HK-2 (cell line): Measurements from ENCODE around the gene ZFP69B.

Experiments
- DNase-seq: peaks from one replicate; pipeline ENCODE4 v3.0.0-alpha.2; 2018; ENCODE audit not compliant: unreplicated experiment

ZFP69B gene

DNA sequence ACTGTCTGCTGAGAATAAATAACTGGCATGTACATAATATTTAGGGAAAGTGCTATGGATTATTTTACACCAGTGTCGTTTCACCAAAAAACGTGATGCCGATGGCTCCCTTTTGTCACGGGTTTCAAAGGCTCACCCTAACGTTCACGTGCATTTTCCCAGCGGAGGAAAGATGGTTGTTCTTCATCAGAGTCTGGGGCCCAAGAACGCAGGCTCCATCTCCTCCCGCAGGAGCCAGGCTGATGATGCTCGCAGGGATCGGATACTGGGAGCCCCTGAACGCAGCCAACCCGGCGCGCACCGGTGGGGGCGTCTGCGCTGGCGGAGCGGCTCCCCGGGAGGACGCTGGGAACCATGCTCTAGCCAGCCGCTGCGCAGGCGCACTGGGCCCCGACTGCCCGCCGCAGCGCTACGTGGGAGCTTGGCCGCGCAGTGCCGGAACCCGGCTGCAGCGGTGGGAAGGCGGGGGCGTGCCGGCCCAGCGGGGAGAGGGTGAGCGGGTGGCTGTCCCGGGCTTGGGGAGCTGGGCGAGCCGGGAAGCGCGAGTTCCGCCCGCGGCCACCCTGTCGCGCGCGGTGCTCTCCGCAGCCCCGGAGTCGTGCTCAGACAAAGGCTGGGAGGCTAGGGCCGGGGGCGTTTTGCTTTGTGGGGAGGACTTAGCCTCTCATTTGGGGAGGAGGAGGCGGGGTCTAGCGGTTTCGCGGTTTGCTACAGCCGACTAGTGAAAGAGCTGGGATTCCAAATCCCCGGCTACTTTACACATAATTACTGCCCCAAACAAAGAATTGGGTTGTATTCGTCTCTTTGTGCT, at the start of gene ZFP69B:
TSS of gene ZFP69B (plus strand) at position 793 of the 811 bp plus-strand sequence. CDS start 486 bp downstream, outside the sequence.
- peak; percentile 95 for DNase-seq

DNA sequence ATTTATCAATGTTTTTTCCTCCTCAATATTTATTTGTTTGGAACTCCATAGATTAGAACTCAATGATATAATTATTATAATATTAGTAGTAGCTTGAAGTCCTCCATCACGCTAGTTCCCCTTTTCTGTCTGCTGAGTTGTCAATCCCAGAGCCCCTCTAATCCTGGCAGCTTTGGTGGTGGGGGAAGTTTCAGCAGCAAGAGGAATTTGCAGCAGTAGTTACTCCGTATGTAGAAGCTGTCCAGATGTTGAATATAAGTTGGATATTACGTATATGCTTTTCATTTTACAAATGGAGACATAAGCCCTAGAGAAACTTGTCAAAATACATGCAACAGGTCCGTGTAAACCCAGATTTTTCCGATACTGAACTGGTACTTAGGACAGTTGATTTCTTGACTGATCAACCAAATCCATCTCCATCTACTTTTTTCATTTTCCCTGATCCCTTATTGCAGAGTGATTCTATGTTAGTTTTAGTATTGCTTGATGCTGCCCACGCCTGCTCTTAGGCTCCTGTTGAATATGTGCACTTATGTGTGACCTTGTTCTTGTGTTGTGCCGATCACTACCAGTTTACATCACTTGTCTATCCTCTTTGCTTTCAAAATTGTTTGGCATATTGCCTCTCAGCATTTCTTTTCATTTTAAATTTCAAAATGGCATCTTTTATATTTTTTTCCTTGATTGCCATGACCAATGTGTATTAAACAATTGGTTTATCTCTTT, 48.6 kb upstream of the ZFP69B start:
- no peak for DNase-seq

GRCh38 chr1:40404670-40405462, 45.4 kb upstream of the ZFP69B start:
- no peak for DNase-seq

- DNase-seq: no peak
Measured at GRCh38 chr1:40405812-40406211, 44.5 kb upstream of the ZFP69B start.

DNA sequence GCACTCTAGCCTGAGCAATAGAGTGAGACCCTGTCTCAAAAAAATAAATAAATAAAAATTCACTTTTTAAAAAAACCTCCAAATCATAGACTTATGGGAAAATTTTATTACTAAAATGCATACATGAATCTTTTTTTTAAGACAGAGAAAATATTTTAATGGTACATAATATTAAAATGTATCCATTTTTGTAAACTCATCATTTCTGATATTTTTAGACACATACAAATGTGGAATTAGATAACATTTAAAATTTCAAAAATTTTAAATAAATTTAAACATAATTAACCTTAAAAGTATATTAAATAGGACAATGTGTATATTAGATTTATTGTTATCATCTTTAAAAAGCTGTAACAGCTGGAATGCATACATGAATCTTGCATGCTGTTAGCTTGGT, 42.8 kb upstream of the ZFP69B start:
- no peak for DNase-seq

DNA sequence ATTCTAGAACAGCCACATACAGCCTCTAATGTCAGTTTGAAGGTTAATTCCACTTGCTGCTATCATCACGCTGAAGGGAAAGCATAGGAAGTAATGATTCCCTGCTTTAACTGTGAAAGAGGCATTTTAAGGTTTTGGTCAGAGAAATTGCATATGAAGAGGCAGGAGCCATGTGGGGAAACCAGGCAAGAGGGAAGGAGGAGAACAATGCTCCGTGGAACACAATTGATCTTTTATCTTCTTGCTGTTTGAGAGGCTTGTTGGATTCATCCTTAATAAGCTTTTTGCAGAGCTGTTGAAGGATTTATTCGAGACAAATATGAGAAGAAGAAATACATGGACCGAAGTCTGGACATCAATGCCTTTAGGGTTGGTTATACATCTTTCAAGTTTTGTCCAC, 40.8 kb upstream of the ZFP69B start:
- DNase-seq: no peak

- no peak for DNase-seq
Measured at GRCh38 chr1:40411294-40411693, 39.0 kb upstream of the ZFP69B start.

GRCh38 chr1:40411843-40412242, 38.4 kb upstream of the ZFP69B start:
- DNase-seq: no peak

- DNase-seq: no peak
Measured at GRCh38 chr1:40413527-40414252, 36.6 kb upstream of the ZFP69B start.

DNA sequence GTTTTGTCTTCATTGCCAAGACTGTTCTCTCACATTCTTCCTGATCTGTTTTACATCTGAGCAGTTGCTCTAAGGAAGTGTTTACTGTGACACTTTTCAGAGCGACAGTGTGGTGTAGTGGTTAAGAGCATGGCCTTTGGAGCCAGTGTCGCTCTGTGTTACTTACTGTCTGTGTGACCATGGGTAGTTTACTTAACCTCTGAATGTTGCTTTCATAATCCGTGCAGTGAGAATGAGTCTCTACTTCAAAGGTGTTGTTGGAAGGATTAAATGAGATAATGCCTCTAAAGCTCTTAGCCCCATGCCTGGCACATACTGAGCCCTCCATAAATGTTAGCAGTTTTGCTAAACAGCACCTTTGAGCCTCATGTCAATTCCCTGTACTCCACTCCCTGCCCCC, 35.9 kb upstream of the ZFP69B start:
- no peak for DNase-seq

DNA sequence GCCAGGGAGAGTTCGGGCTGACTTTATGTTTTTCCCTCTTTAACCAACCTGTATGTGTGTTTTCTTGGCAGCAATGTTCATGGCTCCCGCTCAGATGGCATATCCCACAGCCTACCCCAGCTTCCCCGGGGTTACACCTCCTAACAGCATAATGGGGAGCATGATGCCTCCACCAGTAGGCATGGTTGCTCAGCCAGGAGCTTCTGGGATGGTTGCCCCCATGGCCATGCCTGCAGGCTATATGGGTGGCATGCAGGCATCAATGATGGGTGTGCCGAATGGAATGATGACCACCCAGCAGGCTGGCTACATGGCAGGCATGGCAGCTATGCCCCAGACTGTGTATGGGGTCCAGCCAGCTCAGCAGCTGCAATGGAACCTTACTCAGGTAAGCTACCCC, 33.6 kb upstream of the ZFP69B start:
- DNase-seq: no peak

- no peak for DNase-seq
Measured at GRCh38 chr1:40421431-40422384, 28.6 kb upstream of the ZFP69B start.

- no peak for DNase-seq
Measured at GRCh38 chr1:40422630-40423263, 27.5 kb upstream of the ZFP69B start.

GRCh38 chr1:40423264-40423642, 27.0 kb upstream of the ZFP69B start:
- DNase-seq: no peak

DNA sequence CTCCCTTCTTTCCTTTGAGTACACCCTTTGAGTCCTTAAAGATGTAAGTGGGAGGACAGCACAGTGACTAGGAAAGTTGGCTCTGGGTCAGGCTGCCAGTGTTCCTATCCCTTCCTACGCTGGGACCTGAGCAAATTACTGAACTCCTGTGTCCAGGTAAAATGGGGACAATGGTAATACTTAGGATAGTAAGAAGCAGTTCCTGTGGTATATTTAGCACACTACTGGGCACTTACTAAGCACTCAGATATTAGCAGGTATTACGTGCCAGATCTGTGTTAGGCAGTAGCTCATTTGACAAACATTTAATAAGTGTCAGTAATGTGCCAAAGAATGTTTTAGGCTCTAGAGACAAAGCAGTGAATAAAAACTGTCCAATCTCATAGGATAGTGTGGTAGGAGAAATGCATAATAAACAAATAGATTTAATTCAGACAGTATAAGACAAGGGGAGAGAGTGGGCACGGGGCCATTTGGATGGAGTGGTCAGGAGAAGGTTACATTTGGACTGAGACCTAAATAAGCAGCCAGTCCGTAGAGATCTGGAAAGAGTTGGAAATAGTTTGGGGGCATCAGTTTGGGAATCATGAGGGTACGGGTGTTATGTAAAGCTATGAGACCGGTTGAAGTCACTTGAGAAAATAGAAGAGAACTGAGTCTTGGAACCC, 26.2 kb upstream of the ZFP69B start:
- DNase-seq: no peak

DNA sequence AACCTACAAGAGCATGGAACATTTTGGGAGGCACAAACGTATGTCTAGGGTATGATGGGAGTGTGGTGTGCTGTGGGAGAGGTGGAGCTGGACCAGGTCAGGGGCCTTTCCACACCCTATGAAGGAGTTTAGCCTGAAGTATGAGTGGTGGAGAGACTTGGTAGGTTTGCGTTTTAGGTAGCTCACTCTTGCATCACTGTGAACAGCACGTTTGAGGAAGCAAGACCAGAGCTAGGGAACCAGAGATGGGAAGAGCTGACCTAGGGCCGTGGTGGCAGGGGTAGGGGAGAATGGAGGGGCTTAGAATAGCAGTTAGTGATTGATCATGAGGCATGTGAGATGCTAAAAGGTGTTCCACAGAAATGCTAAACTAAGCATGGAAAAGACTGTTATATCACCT, 25.1 kb upstream of the ZFP69B start:
- DNase-seq: no peak

- no peak for DNase-seq
Measured at GRCh38 chr1:40431385-40431784, 18.9 kb upstream of the ZFP69B start.

DNA sequence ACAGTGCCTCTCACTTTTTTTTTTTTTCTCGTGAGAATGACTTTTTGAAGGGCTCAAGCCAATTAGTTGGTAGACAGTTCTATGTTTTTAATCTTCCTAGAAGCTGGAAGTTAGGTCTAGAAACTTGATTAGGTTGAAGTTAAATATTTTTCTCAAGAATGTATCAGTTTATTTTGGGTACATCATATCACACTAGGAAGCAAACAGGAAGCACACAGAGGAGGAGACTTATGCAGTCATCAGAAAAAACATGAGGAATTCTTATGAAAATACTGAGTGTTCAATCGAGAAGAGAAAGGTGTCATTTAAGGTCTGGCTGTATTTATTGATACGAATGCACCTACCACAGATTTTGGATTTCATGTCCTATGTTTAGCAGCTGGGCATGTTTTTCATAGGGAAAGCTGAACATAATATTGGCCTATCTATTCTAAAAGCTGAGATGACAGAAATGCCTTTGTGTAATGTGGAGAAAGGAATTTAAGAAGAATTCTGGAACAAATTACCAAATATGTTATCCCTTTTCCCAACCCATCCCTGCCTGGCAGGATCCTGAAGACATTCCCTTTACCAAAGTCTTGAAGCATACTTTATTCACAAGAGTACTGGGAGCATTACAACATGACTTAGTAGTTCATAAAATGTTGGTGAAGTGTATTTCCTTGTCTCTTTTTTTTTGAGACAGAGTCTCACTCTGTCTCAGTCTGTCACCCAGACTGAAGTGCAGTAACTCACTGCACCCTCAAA, 17.5 kb upstream of the ZFP69B start:
- DNase-seq: no peak

DNA sequence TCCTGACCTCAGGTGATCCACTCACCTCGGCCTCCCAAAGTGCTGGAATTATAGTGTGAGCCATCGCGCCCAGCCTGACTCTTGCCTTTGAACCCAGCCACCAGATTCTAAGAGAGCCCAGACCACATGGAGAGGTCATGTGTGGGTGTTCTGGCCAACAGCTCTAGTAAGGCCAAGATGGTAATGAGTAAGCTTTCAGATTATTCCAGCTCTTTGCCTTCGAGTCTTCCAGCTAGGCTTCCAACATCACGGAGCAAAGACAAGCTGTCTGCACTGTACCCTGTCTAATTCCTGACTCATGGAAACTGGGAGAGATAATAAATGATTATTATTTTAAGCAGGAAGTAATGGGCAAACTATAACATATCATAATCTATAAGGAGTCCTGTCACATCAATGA, 14.8 kb upstream of the ZFP69B start:
- no peak for DNase-seq
